Measurements from ENCODE around the gene EIF4E1B.
"Not testable (repeated sequence)": the region's sequence is repeated elsewhere in the genome, so short reads cannot be mapped to it uniquely, and the experiment has no call there.

The EIF4E1B gene

DNA sequence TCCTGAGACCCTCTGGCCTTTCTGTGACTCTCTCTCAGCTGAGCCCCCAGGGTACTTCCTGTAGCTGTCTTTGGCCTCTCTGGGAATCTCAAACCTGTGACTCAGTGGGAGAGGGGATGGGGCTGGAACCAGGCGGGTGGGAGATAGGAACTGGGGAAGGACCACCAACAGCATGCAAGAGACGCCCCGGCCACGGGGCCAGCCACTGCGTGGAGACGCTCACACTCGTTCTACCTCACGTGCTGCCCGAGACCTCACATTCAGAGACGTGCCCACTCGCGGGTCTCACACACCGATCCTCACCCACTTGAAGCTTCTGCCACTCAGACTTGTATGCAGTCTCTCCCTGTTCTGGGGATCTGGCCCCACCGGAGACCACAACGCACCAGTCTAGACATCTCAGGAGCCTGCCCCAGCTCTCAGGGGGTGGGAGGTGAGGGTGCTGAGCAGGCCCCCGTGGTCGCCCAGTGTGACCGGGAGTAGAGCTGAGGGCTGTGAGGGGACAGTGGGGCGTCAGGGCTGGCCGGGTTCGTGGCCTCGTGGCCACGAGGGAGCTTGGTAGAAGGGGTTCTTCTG is 34.3 kb upstream of the EIF4E1B start:
- TF ChIP-seq, protein P1, sequence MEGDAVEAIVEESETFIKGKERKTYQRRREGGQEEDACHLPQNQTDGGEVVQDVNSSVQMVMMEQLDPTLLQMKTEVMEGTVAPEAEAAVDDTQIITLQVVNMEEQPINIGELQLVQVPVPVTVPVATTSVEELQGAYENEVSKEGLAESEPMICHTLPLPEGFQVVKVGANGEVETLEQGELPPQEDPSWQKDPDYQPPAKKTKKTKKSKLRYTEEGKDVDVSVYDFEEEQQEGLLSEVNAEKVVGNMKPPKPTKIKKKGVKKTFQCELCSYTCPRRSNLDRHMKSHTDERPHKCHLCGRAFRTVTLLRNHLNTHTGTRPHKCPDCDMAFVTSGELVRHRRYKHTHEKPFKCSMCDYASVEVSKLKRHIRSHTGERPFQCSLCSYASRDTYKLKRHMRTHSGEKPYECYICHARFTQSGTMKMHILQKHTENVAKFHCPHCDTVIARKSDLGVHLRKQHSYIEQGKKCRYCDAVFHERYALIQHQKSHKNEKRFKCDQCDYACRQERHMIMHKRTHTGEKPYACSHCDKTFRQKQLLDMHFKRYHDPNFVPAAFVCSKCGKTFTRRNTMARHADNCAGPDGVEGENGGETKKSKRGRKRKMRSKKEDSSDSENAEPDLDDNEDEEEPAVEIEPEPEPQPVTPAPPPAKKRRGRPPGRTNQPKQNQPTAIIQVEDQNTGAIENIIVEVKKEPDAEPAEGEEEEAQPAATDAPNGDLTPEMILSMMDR (IDR thresholded peaks at IDR 0.05; ENCODE audit: control extremely low read depth, extremely low read depth, low read depth, missing control alignments), result no peak
- CTCF ChIA-PET, result interaction anchor here (0.8 to 1.5 kb wide), 6 partner anchors 11 to 34 kb away, joined by 3 to 6 read pairs (median 4); partner anchors contain the start of genes EIF4E1B and SNCB
- POLR2A ChIA-PET, result no interaction called here
- DNase-seq (ENCODE audit: extremely low spot score), result no peak

GRCh38 chr5:176596689-176597416 is 33.6 kb upstream of the EIF4E1B start:
- ChIA-PET POLR2A (no interaction called here), CTCF (interaction anchor here (1.3 kb wide), 1 partner anchor 33 kb away, joined by 5 read pairs; the partner anchor contains the start of genes EIF4E1B and SNCB)
- TF ChIP-seq, protein P1 (IDR thresholded peaks at IDR 0.05; ENCODE audit: control extremely low read depth, extremely low read depth, low read depth, missing control alignments), result peak; percentile 32
- DNase-seq (ENCODE audit: extremely low spot score), result peak; percentile 74

- POLR2A ChIA-PET, result no interaction called here
- no peak for DNase-seq (ENCODE audit: extremely low spot score)
- TF ChIP-seq, protein P1 (IDR thresholded peaks at IDR 0.05; ENCODE audit: control extremely low read depth, extremely low read depth, low read depth, missing control alignments), result no peak
- CTCF ChIA-PET, result no interaction called here
Observed at GRCh38 chr5:176597417-176598389, 32.8 kb upstream of the EIF4E1B start.

DNA sequence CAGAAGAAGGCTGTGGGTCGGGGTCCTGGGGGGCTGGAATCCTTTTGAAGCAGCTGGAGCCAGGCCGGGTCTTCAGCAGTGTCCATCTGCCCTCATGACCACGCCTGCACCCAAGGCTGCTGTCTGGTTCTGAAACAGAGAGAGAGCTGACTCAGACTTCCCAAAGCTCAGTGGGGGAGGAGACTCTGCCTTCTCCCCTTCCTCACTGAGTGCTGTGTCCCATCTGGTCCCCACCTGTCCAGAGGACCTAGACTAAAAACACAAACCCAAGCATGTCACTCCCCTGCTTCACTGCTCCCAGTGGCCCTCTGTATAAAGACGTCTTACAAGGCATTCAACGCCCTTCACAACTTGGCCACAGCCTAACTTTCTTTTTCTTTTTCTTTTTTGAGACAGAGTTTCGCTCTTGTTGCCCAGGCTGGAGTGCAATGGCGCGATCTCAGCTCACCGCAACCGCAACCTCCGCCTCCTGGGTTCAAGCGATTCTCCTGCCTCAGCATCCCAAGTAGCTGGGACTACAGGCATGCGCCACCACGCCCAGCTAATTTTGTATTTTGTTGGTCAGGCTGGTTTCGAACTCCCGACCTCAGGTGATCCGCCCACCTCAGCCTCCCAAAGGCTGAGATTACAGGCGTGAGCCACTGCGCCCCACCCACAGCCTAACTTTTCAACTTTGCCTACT is 30.6 kb upstream of the EIF4E1B start:
- DNase-seq (ENCODE audit: extremely low spot score), result not testable (repeated sequence)
- ChIA-PET POLR2A (interaction anchor here (0.5 kb wide), 1 partner anchor 438 kb away, joined by 3 read pairs; no protein-coding TSS in a partner anchor), CTCF (interaction anchor here (1.0 to 1.3 kb wide), 2 partner anchors 56 to 183 kb away, joined by 3 read pairs; no protein-coding TSS in a partner anchor)

GRCh38 chr5:176601901-176602482 is 28.5 kb upstream of the EIF4E1B start:
- DNase-seq (ENCODE audit: extremely low spot score), result no peak
- ChIA-PET POLR2A (no interaction called here), CTCF (interaction anchor here (1.1 kb wide), 1 partner anchor 28 kb away, joined by 3 read pairs; no protein-coding TSS in a partner anchor)
- TF ChIP-seq, protein P1 (IDR thresholded peaks at IDR 0.05; ENCODE audit: control extremely low read depth, extremely low read depth, low read depth, missing control alignments), result no peak

GRCh38 chr5:176603091-176603490 is 27.4 kb upstream of the EIF4E1B start:
- CTCF ChIA-PET, result no interaction called here
- TF ChIP-seq, protein P1 (IDR thresholded peaks at IDR 0.05; ENCODE audit: control extremely low read depth, extremely low read depth, low read depth, missing control alignments), result no peak
- no peak for DNase-seq (ENCODE audit: extremely low spot score)
- POLR2A ChIA-PET, result no interaction called here
